CD4-positive, alpha-beta T cell (primary cell): ENCODE measurements around the gene PRKAA2. TPM values are rescaled to one million over a fixed set of nuclear protein-coding genes. Genes with fewer than 3 reads are reported as not detected.

Source experiments
- ATAC-seq: fragments of 200-7000 bp; cut with Tn5 transposase; one replicate; pipeline ENCODE4 v1.10.0; 2022; ENCODE audit warnings: mild to moderate bottlenecking; ENCODE audit not compliant: poor library complexity
- CTCF ChIA-PET: fragments of 350-600 bp; sonication (Branson Sonifier 250); formaldehyde crosslinking; loops from one replicate; lab custom pipeline; 2021; ENCODE audit warnings: antibody characterized with exemption, inconsistent platforms; lab: Charles Lee
- POLR2A ChIA-PET: fragments of 350-600 bp; sonication (Branson Sonifier 250); formaldehyde crosslinking; loops from one replicate; lab custom pipeline; 2021; ENCODE audit warnings: antibody characterized with exemption, inconsistent platforms; lab: Charles Lee
- DNase-seq, 14 experiments: peaks; one replicate each; pipeline ENCODE4 v3.0.0-alpha.2; 2013 to 2020; ENCODE audit warnings: mixed read lengths in 2 of 14
- H3K27ac ChIP-seq, 2 donors: one replicate each; pipeline versions ENCODE4 v1.5.1 to v1.7.0; 2013; ENCODE audit warnings: low read length in 2 of 2, low read depth in 1 of 2, mild to moderate bottlenecking in 1 of 2
- H3K27me3 ChIP-seq, 2 experiments: 1 replicate in 1 of 2; 2 replicates in 1 of 2; pipeline versions ENCODE4 v1.6.1 to v1.7.0; 2013; ENCODE audit warnings: low read length in 2 of 2, control low read depth in 1 of 2, mild to moderate bottlenecking in 1 of 2, moderate library complexity in 1 of 2; ENCODE audit not compliant: insufficient read depth in 2 of 2, control insufficient read depth in 1 of 2
- H3K36me3 ChIP-seq: one replicate; pipeline ENCODE4 v1.6.1; 2013; ENCODE audit warnings: low read length, control low read depth; ENCODE audit not compliant: insufficient read depth
- H3K4me1 ChIP-seq: one replicate; pipeline ENCODE4 v1.6.1; 2013; ENCODE audit warnings: low read length, control low read depth; ENCODE audit not compliant: insufficient read depth
- H3K4me3 ChIP-seq: one replicate; pipeline ENCODE4 v1.5.1; 2013; ENCODE audit warnings: mild to moderate bottlenecking, low read length, moderate library complexity
- H3K9me3 ChIP-seq, 2 experiments: 1 replicate in 1 of 2; 2 replicates in 1 of 2; pipeline versions ENCODE4 v1.6.1 to v1.7.0; 2013; ENCODE audit warnings: low read length in 2 of 2, mild to moderate bottlenecking in 2 of 2, control low read depth in 1 of 2, moderate library complexity in 1 of 2; ENCODE audit not compliant: control insufficient read depth in 1 of 2, insufficient read depth in 1 of 2
- H3K27ac Mint-ChIP-seq: one replicate; pipeline ENCODE4 v1.8.0; 2020; ENCODE audit warnings: mixed read lengths
- H3K27me3 Mint-ChIP-seq: one replicate; pipeline ENCODE4 v1.8.0; 2021; ENCODE audit warnings: mixed read lengths
- H3K36me3 Mint-ChIP-seq: one replicate; pipeline ENCODE4 v1.8.0; 2021; ENCODE audit warnings: low read depth, mixed read lengths
- H3K4me1 Mint-ChIP-seq: one replicate; pipeline ENCODE4 v1.8.0; 2021; ENCODE audit warnings: low read depth, mixed read lengths
- H3K4me3 Mint-ChIP-seq: one replicate; pipeline ENCODE4 v1.8.0; 2020; ENCODE audit warnings: mild to moderate bottlenecking, mixed read lengths
- H3K9me3 Mint-ChIP-seq: one replicate; pipeline ENCODE4 v1.8.0; 2020; ENCODE audit warnings: mixed read lengths
- intact Hi-C, 2 experiments: fragments of 100-400 bp; cut with DNase I in 1 of 2; cut with micrococcal nuclease in 1 of 2; formaldehyde crosslinking; loops; one replicate each; pipeline versions ENCODE4 v1.15.1 to v1.9.0; 2023 to 2025; cut with DNase I, micrococcal nuclease
- total RNA-seq, 174 experiments: library from RNA in 2 of 174; stranded (reverse) in 2 of 174; gene quantifications; one replicate each; pipeline ENCODE4 v1.2.3 and lab custom pipeline; 2021 to 2026
- TF ChIP-seq, protein P1 (sequence below): fragments of 200-600 bp; IDR thresholded peaks from one replicate; pipeline ENCODE4 v1.8.0; 2022; ENCODE audit warnings: antibody characterized with exemption, mild to moderate bottlenecking

The PRKAA2 gene
- total RNA-seq, 2 experiments from 2014 or later = not detected

DNA sequence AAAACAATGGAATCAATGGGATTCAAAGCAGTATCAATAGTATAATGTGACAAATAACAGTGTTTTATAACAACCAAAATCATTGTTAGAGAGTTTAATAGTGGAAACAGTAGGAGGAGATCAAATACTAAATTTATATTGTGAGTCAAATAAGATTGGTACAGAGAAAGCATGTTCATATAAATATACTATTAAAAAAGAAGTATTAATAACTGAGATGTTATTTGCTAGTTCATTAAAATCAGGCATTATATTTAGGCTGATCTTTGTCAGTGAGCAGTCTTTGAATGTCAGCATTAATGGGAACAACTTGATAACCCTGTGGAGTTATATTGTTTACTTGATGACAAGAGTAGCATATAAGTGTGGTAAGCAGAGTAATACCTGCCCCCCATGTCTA is 30.6 kb downstream of the PRKAA2 start:
- H3K9me3 Mint-ChIP-seq = no peaks in the 10 kb centered on the region
- TF ChIP-seq, protein P1, sequence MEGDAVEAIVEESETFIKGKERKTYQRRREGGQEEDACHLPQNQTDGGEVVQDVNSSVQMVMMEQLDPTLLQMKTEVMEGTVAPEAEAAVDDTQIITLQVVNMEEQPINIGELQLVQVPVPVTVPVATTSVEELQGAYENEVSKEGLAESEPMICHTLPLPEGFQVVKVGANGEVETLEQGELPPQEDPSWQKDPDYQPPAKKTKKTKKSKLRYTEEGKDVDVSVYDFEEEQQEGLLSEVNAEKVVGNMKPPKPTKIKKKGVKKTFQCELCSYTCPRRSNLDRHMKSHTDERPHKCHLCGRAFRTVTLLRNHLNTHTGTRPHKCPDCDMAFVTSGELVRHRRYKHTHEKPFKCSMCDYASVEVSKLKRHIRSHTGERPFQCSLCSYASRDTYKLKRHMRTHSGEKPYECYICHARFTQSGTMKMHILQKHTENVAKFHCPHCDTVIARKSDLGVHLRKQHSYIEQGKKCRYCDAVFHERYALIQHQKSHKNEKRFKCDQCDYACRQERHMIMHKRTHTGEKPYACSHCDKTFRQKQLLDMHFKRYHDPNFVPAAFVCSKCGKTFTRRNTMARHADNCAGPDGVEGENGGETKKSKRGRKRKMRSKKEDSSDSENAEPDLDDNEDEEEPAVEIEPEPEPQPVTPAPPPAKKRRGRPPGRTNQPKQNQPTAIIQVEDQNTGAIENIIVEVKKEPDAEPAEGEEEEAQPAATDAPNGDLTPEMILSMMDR = no peak

DNA sequence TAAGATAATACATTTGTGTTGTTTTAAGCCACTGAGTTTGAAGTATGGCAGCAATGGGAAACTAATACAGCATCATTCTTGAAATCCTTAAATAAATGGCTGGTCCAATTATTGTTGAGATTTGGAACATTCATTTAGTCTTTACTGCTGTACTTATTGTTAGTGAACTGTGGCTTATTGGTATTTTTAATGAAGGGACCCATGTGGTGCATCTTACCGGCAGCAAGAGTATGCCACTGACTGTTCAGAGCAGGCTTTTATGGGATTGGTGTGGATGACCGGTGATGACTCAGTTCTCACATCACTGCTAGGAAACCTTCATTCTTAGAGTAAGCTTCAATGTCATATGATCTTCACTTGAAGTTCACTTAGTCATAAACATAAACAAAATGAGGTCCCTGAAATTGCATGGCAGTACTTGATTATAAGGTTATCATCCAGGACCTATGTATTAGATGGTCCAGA is 31.5 kb downstream of the PRKAA2 start:
- H3K4me1 Mint-ChIP-seq = no peaks in the 10 kb centered on the region
- intact Hi-C loops = no loop called here
- CTCF ChIA-PET = no interaction called here
- H3K4me1 ChIP-seq = no peaks in the 10 kb centered on the region
- no peak overlapping the region for H3K4me3 ChIP-seq
- no peak overlapping the region for H3K27ac ChIP-seq
- no peaks in the 10 kb centered on the region for H3K36me3 Mint-ChIP-seq
- no peak for DNase-seq
- H3K27me3 Mint-ChIP-seq = peaks cover 7% of the 10 kb centered on the region
- no peaks in the 10 kb centered on the region for H3K27me3 ChIP-seq
- H3K4me3 Mint-ChIP-seq = no peak overlapping the region
- no peak overlapping the region for H3K27ac Mint-ChIP-seq
- no peaks in the 10 kb centered on the region for H3K9me3 Mint-ChIP-seq
- no peaks in the 10 kb centered on the region for H3K9me3 ChIP-seq
- TF ChIP-seq, protein P1 = no peak
- ATAC-seq = no peak
- H3K36me3 ChIP-seq = no peaks in the 10 kb centered on the region
- POLR2A ChIA-PET = no interaction called here

More for the DNA sequence above, 30.6 kb downstream of the PRKAA2 start:
- Mint-ChIP-seq H3K27me3 (peaks cover 7% of the 10 kb centered on the region), H3K27ac (no peak overlapping the region), H3K4me1 (no peaks in the 10 kb centered on the region), H3K36me3 (no peaks in the 10 kb centered on the region), H3K4me3 (no peak overlapping the region)
- ChIA-PET POLR2A (no interaction called here), CTCF (no interaction called here)
- no peak for DNase-seq
- intact Hi-C loops = no loop called here
- Histone ChIP-seq H3K9me3 (no peaks in the 10 kb centered on the region), H3K4me3 (no peak overlapping the region), H3K27ac (no peak overlapping the region), H3K4me1 (no peaks in the 10 kb centered on the region), H3K36me3 (no peaks in the 10 kb centered on the region), H3K27me3 (no peaks in the 10 kb centered on the region)
- no peak for ATAC-seq

DNA sequence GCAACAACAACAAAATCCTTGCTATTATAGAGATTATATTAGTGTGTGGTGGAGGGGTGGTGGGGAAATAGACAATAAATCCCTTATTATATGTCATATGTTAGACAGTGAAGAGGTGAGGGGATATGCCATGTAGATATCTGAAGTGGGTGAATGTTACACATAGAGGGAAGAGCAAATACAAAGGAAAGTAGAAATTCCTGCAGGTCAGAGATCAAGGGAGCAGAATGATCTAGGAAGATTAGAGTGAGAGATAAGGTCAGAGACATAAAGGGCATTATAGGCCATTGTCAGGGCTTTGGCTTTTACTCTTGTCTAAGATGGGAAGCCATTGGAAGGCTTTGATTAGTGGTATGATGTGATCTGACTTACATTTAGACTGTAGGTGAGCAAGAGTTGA is 38.5 kb downstream of the PRKAA2 start:
- Histone ChIP-seq H3K4me1 (no peaks in the 10 kb centered on the region), H3K27ac (no peak overlapping the region), H3K4me3 (no peak overlapping the region), H3K27me3 (no peaks in the 10 kb centered on the region), H3K9me3 (no peaks in the 10 kb centered on the region), H3K36me3 (no peaks in the 10 kb centered on the region)
- DNase-seq (no peak), ATAC-seq (no peak)
- Mint-ChIP-seq H3K4me1 (no peaks in the 10 kb centered on the region), H3K9me3 (no peaks in the 10 kb centered on the region), H3K27ac (no peak overlapping the region), H3K4me3 (no peak overlapping the region), H3K27me3 (no peaks in the 10 kb centered on the region), H3K36me3 (no peaks in the 10 kb centered on the region)
- ChIA-PET CTCF (no interaction called here), POLR2A (no interaction called here)
- TF ChIP-seq, protein P1 = no peak
- intact Hi-C loops = no loop called here
